ENCODE data around the gene TYSND1.

DNA sequence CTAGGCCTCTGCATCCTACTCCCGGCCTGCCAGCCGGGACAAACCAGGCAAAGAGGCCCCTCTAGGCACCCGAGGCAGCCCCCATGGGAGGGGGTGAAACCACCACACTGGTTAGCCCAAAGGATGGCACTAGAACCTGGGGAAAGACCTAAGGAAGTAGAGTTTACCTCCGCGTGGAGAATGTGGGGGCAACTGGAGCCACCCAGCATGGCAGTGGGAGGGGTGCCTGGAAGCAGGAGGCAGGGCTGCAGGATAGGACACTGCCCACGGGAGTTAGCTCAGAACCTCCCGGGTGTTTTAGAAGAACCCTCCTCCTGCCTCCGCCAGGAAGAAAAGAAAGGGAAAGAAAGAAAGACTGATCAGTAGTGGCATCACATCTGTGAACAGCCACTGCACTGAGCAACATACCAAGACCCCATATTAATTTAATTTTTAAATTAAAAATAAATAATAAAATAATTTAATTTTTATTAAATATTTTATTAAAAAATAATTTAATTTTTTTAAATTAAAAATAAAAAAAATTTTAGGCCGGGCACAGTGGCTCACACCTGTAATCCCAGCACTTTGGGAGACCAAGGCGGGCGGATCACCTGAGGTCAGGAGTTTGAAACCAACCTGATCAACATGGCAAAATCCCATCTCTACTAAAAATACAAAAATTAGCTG, 25.1 kb downstream of the TYSND1 start:
- no peak for TF ChIP-seq CTCF (IDR thresholded peaks at IDR 0.05)
- TF ChIP-seq POLR2A (IDR thresholded peaks at IDR 0.05) = no peak
